ACHN (cell line): Measurements from ENCODE around the gene ZC3H12D.
"Not testable (repeated sequence)": the region's sequence is repeated elsewhere in the genome, so short reads cannot be mapped to it uniquely, and the experiment has no call there.

Experiments
- DNase-seq: peaks from one replicate; pipeline ENCODE4 v3.0.0-alpha.2; 2015
- in situ Hi-C: cut with HindIII; loops from 2 replicates; pipeline ENCODE4 v1.10.0; 2017; ENCODE audit warnings: low sequenced_read_pairs, low pct_ligation_motif_present, low pct_unique_long_range_greater_than_20kb

The ZC3H12D gene

DNA sequence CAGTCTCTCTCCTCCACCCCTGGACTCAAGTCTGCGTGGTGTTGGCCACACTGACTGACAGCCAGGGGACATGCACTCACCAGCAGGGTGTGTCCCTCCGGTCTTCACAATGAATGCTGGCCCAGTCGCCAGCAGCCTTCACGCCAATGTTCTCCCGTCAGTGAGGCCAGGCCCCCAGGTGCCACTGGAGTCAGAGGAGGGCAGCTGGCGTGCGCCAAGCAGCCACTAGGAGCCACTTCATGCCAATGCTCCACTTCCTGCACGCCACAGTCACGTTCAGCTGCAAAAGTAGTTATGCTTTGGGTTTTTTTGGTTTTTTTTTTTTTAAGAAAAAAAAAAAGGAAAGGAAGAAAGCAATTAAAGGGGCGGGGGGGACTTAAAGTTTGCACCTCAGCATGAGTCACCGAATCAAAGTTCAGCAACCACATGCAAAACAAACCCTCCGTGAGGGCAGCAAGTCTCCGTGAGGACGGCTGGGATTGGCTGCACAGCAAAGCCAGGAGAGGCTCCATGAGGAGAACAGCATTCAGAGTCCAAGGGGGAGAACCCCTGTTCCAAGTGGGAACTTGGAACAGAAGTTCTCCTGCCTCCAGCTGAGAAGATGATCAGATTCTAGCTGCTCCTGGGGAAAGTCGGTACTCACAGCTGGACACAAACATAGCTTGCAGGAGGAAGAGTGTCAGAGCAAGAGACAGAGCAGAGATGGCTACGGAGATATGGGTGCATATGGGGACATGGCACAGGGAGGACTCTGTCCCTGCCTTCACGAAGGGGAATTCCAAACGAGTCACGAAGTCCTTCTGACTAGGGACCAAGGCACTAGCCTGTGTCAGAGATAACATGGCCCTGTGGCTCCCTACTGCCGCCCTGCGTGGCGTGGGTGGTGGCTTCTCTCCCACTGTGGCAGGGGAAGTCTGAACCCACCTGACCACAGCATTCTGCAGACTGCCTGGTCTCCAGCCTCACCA is at the start of gene ZC3H12D:
Gene ZC3H12D, minus strand, starts transcription at position 282 of the 968 bp plus-strand sequence. CDS start 10,471 bp downstream, outside the sequence.
- peak; percentile 19 for DNase-seq

GRCh38 chr6:149529650-149530049 is 44.8 kb upstream of the ZC3H12D start:
- in situ Hi-C loops = no loop called here
- no peak for DNase-seq

More for the DNA sequence above, at the start of gene ZC3H12D:
- in situ Hi-C loops = no loop called here

DNA sequence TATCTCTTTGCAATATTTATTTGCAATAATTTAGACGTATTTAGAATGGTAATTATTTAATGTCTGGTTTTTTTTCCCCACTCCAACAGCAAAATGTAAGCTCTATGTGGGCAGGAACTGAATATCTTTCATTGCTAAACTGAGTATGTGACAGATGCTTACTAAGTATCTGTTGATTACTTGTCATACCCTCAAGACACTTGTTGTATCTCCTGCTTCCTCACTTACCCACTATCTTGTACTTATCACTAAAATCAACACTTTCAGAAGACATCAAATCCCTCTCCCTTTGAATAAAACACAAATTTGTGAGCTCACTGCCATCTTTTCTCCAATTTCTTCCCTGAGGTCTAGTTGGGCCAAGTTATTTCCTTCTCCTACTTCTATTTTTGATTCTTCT is 30.7 kb upstream of the ZC3H12D start:
- no peak for DNase-seq
- in situ Hi-C loops = no loop called here

DNA sequence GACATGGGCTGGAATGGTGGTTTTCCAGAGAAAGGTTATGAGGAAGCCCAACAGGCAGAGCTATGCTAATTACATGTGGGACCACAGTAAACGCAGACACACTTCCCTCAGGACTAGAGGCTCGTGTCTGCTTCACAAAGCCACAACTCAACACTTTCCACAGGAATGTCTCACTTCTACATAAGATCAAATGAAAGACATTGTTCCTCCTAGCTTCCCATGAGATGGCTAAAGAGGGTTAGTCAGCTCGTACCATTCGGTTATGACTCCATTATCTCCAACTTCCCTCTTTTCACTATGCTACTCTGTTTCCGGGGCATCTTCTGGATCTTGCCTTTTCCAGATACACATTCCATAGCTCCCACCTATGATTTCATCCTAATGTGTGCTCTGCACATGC is 29.1 kb upstream of the ZC3H12D start:
- in situ Hi-C loops = no loop called here
- no peak for DNase-seq

GRCh38 chr6:149510793-149511512 is 26.1 kb upstream of the ZC3H12D start:
- in situ Hi-C loops = no loop called here
- DNase-seq = no peak

- in situ Hi-C loops = no loop called here
- DNase-seq = no peak
Measured at GRCh38 chr6:149508485-149508884, 23.7 kb upstream of the ZC3H12D start.

DNA sequence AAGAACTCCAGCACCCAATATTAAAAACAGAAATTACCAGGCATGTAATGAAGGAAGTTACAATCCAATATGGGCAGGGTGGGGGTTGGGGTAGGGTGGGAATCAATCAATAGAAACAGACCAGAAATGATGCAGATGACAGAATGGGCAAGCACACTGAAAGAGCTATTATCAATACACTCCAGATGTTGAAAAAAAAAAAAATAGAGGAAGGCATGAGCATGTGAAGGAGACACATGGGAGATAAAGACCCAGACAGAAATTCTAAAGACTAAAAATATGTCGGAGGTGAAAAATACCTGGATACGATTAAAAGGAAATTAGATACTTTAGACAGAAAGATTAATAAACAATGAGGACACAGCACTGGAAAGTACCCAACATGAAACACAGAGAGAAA is 19.1 kb upstream of the ZC3H12D start:
- in situ Hi-C loops = no loop called here
- DNase-seq = no peak

- in situ Hi-C loops = no loop called here
- DNase-seq = no peak
Measured at GRCh38 chr6:149503276-149503675, 18.5 kb upstream of the ZC3H12D start.

DNA sequence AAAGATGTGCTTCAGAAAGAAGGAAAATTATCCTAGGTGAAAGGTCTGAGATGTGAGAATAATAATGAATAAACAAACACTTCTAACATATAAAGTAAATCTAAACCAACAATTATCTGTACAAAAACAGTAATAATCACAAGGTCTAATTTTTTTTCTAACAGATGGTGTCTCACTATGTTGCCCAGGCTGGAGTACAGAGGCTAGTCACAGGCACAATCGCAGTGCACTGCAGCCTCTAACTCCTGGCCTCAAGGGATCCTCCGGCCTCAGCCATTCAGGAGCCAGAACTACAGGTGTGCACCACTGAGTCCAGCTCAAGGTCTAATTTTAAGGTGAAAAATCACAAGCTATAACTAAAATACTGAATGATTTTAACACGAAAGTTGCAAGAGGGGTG is 17.0 kb upstream of the ZC3H12D start:
- DNase-seq = no peak
- in situ Hi-C loops = no loop called here

- in situ Hi-C loops = no loop called here
- DNase-seq = no peak
Measured at GRCh38 chr6:149501201-149501600, 16.4 kb upstream of the ZC3H12D start.

DNA sequence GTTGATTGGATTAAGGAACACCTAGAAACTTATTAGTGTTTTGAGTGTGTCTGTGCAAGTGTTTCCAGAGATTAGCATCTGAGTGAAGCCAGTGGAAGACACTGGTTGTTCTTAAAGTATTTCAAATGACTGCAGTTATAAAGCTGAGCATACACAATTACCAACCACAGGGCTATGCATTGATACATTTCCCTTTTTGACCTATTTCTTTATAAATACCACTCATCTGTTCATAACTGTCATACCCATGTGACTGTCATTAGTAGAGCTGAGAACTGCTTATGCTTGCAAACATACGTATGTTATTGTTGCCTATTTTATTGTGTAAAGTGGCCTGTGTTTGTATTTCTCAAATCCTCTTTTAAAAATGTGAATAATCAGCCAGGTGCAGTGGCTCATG is 15.3 kb upstream of the ZC3H12D start:
- in situ Hi-C loops = no loop called here
- DNase-seq = no peak

DNA sequence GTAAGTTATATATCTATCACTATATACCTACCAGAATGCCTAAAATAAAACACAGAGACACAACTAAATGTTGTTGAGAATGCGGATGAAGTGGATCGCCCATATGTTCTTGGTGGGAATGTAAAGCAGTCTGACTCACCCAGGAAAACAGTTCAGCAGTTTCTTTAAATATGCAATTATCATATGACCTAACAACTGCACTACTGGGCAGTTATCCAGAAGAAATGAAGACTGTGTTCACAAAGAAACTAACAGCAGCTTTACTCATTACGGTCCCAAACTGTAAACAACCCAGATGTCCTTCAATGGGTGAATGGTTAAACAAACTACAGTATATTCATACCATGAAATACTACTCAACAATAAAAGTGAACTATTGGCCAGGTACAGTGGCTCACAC is 14.3 kb upstream of the ZC3H12D start:
- in situ Hi-C loops = no loop called here

GRCh38 chr6:149497365-149497764 is 12.6 kb upstream of the ZC3H12D start:
- in situ Hi-C loops = no loop called here
- DNase-seq = no peak

More for the DNA sequence above, 14.3 kb upstream of the ZC3H12D start:
- DNase-seq = no peak

- in situ Hi-C loops = not testable (repeated sequence)
- peak; percentile 60 for DNase-seq
Measured at GRCh38 chr6:149496597-149496996, 11.8 kb upstream of the ZC3H12D start.

DNA sequence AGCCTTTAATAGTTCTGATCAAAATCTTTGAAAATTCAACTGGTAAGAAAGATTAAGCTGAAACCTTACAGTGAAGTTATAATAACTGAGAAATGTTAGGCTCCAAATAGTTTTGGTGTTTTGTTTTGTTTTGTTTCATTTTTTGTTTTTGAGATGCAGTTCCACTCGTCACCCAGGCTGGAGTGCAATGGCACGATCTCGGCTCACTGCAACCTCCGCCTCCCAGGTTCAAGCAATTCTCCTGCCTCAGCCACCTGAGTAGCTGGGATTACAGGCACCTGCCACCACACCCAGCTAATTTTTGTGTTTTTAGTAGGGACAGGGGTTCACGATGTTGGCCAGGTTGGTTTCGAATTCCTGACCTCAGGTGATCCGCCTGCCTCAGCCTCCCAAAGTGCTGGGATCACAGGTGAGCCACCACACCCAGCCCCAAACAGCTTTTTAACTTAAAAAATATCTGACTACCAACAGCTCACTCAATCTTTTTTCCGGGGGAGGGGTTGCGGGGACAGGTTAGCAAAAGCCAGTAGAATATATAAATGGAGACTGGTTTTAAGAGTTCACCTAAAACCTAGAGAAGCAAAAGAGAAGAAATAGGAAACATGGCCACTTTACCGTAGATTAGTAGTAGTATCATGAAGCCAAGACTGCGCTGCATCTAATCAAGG is 10.7 kb upstream of the ZC3H12D start:
- in situ Hi-C loops, DNase-seq: not testable (repeated sequence)

GRCh38 chr6:149494810-149495209 is 10.0 kb upstream of the ZC3H12D start:
- DNase-seq, in situ Hi-C loops: not testable (repeated sequence)

DNA sequence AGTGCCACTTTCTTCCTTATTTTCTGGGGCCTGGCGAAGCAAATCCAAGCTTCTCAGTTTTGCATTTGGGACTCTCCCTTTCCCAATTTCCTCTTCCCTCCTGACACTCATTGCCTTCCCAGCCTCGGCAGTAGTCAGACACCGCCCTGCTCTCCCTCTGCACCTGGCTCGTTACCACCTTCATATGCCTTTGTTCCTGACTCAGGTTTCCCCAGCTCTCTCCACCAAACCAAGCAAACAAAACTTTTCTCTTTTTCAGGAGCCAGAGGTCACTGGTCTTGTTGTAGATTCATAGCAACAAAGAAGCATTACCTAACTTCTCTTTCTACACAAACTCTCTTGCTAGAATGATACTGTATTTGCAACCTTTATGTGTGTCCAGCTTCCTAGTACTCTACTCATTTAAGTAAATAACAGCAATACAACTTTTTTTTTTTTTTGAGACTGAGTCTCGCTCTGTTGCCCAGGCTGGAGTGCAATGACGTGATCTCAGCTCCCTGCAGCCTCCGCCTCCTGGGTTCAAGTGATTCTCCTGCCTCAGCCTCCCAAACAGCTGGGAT is 9.0 kb upstream of the ZC3H12D start:
- in situ Hi-C loops = no loop called here
- no peak for DNase-seq

GRCh38 chr6:149492798-149493343 is 8.1 kb upstream of the ZC3H12D start:
- no peak for DNase-seq

More at GRCh38 chr6:149492798-149493343, 8.1 kb upstream of the ZC3H12D start:
- in situ Hi-C loops = no loop called here
